ENCODE data around the gene CA11. TPM values are rescaled to one million over a fixed set of nuclear protein-coding genes. Genes with fewer than 3 reads are reported as not detected.

CA11 gene
- total RNA-seq, 1 donor from 2014 or later, result 8.8 TPM

DNA sequence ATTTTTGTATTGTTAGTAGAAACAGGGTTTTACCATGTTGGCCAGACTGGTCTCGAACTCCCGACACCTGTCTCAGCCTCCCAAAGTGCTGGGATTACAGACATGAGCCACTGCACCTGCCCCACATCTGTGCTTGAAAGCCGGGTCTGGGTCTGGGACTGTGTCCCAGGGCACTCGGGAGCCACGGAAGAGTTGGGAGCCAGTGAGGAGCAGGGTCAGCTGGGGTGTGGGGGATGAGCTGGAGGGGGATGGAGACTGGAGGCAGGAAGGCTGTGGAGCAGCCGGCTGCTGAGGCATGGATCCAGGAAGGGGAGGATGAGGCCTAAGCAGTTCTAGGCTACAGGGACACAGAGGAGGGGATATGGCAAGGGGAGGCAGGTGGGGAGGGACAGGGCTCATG lies 50.2 kb downstream of the CA11 start:
- intact Hi-C loops (cut with micrococcal nuclease), result no loop called here

DNA sequence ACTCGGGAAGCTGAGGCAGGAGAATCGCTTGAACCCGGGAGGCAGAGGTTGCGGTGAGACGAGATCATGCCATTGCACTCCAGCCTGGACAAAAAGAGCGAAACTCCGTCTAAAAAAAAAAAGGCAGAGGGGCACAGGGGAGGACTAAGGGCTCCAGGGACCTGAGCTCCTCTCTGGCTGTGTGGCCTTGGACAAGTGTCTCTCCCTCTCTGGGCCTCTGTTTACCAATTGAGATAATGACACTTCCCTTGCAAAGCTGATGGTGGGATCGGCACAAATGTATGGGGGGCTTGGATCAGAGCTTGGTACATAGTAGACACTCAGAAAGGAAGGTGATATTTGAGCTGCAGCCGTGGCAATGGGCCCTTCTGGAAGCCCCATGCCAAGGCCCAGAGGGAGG lies 50.8 kb downstream of the CA11 start:
- intact Hi-C loops (cut with micrococcal nuclease), result no loop called here

DNA sequence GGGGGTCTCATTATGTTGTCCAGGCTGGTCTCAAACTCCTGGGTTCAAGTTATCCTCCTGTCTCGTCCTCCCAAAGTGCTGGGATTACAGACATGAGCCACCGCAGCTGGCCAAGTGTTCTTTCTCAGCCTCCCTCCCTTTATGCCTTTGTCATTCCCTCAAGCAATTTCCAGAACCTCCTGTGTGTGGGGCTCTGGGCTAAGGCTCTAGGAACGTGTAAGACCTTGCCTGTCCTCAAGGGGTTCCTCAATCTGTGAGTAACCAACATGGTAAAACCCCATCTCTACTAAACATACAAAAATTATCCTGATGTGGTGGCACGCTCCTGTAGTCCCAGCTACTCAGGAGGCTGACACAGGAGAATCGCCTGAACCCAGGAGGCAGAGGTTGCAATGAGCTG lies 55.0 kb downstream of the CA11 start:
- intact Hi-C loops (cut with micrococcal nuclease), result no loop called here

DNA sequence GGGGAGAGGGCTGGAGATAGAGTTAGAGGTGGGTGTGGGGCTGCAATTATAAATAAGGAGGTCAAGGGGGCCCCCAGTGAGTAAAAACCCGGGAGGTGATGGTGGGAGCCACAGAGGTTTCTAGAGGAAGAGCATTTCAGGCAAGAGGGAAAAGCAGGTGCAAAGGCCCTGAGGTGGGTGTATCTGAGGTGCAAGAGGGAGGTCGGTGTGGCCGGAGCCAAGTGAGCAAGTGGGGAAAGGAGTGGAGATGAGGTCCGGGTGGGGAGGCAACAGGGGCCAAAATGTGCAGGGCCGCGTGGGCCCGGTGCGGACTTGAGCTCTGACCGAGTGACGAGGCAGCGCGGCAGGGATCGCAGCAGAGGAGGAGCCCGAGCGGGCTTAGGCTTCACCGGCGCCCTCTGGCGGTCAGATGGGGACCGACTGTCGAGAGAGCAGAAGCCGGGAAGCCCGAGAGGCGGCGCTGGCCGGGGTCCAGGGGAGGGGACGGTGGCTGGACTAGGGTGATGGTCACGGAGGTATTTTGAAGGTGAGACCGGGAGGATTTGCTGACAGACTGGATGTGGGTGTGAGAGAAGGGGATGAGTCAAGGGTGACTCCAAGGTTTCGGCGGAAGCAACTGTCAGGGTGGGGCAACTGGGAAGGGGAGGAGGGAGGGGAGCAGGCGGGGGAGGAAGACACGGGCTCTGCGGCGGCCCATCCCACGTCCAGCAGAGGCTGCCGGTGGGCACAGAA lies 57.2 kb downstream of the CA11 start:
- intact Hi-C loops (cut with micrococcal nuclease), result loop anchor here (1.0 to 5.0 kb wide), 4 partner anchors 19 to 257 kb away; partner anchors contain the start of genes RPL18 and SPHK2

Other genes with a start within 250 kb of the CA11 start
- 45.8 and 52.1 TPM in 2 replicates for gene GRWD1, start 200.2 kb downstream of the CA11 start, total RNA-seq
- 1.5 and 1.8 TPM in 2 replicates for gene KCNJ14, start 190.6 kb downstream of the CA11 start, total RNA-seq
- 48.1 and 49.0 TPM in 2 replicates for gene CYTH2, start 176.8 kb downstream of the CA11 start, total RNA-seq
- 4.5 and 5.0 TPM in 2 replicates for gene LMTK3, start 134.4 kb downstream of the CA11 start, total RNA-seq
- gene SULT2B1, start 94.0 kb downstream of the CA11 start, total RNA-seq, result 0.29 and 0.32 TPM in 2 replicates
- gene SPACA4, start 39.4 kb downstream of the CA11 start, total RNA-seq, result not detected in 2 replicates
- gene FAM83E, start 31.1 kb downstream of the CA11 start, total RNA-seq, result 2.8 and 3.1 TPM in 2 replicates
- 1,358 and 1,391 TPM in 2 replicates for gene RPL18, start 27.0 kb downstream of the CA11 start, total RNA-seq
- 32.7 and 41.5 TPM in 2 replicates for gene SPHK2, start 26.7 kb downstream of the CA11 start, total RNA-seq
- gene DBP, start 8.8 kb downstream of the CA11 start, total RNA-seq, result 6.4 and 8.0 TPM in 2 replicates
- gene NTN5, start 26.8 kb upstream of the CA11 start, total RNA-seq, result 0.51 and 0.81 TPM in 2 replicates
- gene FUT2, start 49.8 kb upstream of the CA11 start, total RNA-seq, result not detected in 2 replicates
- 1.4 and 1.6 TPM in 2 replicates for gene MAMSTR, start 73.5 kb upstream of the CA11 start, total RNA-seq
- gene RASIP1, start 94.4 kb upstream of the CA11 start, total RNA-seq, result 0.10 and 0.15 TPM in 2 replicates
- not detected in 2 replicates for gene IZUMO1, start 100.7 kb upstream of the CA11 start, total RNA-seq
- 0.29 and 0.54 TPM in 2 replicates for gene FUT1, start 106.5 kb upstream of the CA11 start, total RNA-seq
- not detected in 2 replicates for gene FGF21, start 109.3 kb upstream of the CA11 start, total RNA-seq
- gene BCAT2, start 164.8 kb upstream of the CA11 start, total RNA-seq, result 55.1 and 56.3 TPM in 2 replicates
- 1.3 TPM in 2 replicates for gene HSD17B14, start 190.3 kb upstream of the CA11 start, total RNA-seq
- 1.3 and 3.2 TPM in 2 replicates for gene PLEKHA4, start 222.4 kb upstream of the CA11 start, total RNA-seq
- 37.9 and 38.1 TPM in 2 replicates for gene PPP1R15A, start 226.2 kb upstream of the CA11 start, total RNA-seq

Measured in T-helper 1 cell treated with Interleukin-12 subunit alpha and Interleukin-12 subunit beta and Interleukin-4 antibody, amounts not matched to agents 30 ng/mL and 1 ng/mL, for 36 hours (primary cell).